C4-2B (cell line): Measurements from ENCODE around the gene TTC12.

ENCODE experiments used
- ZFX ChIP-seq: fragments of 450-650 bp; IDR thresholded peaks from 2 replicates; pipeline ENCODE4 v1.6.1; 2017
- TF ChIP-seq, protein P1 (sequence below): fragments of 450-650 bp; conservative IDR thresholded peaks from 2 replicates; pipeline ENCODE4 v1.5.1; 2017; ENCODE audit warnings: mild to moderate bottlenecking

DNA sequence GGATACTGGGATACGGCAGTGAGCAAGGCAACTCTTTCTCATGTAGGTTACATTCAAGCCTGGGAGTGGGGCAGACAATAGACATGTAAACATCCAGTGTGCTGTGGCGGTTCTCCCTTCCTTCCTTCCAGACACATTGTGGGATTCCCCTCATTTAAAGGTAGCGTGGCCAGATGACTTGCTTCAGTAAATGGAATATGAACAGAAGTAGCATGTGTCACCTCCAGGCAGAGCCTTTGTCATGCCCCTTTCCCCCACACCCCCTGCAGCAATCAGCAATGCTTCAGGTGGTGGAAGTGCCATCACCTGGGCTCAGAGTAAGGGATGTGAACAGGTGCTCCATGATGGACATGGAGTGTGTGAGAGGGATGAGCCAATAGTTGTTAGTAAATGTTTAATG is 34.8 kb upstream of the TTC12 start:
- TF ChIP-seq, protein P1, sequence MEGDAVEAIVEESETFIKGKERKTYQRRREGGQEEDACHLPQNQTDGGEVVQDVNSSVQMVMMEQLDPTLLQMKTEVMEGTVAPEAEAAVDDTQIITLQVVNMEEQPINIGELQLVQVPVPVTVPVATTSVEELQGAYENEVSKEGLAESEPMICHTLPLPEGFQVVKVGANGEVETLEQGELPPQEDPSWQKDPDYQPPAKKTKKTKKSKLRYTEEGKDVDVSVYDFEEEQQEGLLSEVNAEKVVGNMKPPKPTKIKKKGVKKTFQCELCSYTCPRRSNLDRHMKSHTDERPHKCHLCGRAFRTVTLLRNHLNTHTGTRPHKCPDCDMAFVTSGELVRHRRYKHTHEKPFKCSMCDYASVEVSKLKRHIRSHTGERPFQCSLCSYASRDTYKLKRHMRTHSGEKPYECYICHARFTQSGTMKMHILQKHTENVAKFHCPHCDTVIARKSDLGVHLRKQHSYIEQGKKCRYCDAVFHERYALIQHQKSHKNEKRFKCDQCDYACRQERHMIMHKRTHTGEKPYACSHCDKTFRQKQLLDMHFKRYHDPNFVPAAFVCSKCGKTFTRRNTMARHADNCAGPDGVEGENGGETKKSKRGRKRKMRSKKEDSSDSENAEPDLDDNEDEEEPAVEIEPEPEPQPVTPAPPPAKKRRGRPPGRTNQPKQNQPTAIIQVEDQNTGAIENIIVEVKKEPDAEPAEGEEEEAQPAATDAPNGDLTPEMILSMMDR = no peak
- TF ChIP-seq ZFX = no peak
